Hematopoietic multipotent progenitor cell treated with erythropoietin and hydrocortisone succinate and interleukin-3 and kit ligand, for 15 days (in vitro differentiated cells): ENCODE results near the gene CLIP4.

Source experiments
- DNase-seq: peaks from one replicate; pipeline ENCODE4 v3.0.0-alpha.2; 2015; ENCODE audit warnings: low spot score

CLIP4 gene

GRCh38 chr2:29220506-29221270, 105.5 kb downstream of the CLIP4 start:
- no peak for DNase-seq

- DNase-seq = no peak
Measured at GRCh38 chr2:29222381-29223179, 107.4 kb downstream of the CLIP4 start.

GRCh38 chr2:29223257-29223656, 108.0 kb downstream of the CLIP4 start:
- DNase-seq = no peak

GRCh38 chr2:29223851-29224692, 108.9 kb downstream of the CLIP4 start:
- no peak for DNase-seq

GRCh38 chr2:29224693-29225551, 109.7 kb downstream of the CLIP4 start:
- no peak for DNase-seq

GRCh38 chr2:29225814-29226213, 110.6 kb downstream of the CLIP4 start:
- DNase-seq = no peak

- DNase-seq = no peak
Measured at GRCh38 chr2:29226375-29226774, 111.2 kb downstream of the CLIP4 start.

- no peak for DNase-seq
Measured at GRCh38 chr2:29226808-29227207, 111.6 kb downstream of the CLIP4 start.

- no peak for DNase-seq
Measured at GRCh38 chr2:29227935-29228675, 112.9 kb downstream of the CLIP4 start.

GRCh38 chr2:29228947-29229346, 113.7 kb downstream of the CLIP4 start:
- no peak for DNase-seq

GRCh38 chr2:29229640-29230039, 114.4 kb downstream of the CLIP4 start:
- no peak for DNase-seq

GRCh38 chr2:29232041-29232440, 116.8 kb downstream of the CLIP4 start:
- DNase-seq = no peak

- no peak for DNase-seq
Measured at GRCh38 chr2:29233428-29233827, 118.2 kb downstream of the CLIP4 start.

- DNase-seq = no peak
Measured at GRCh38 chr2:29235411-29235810, 120.2 kb downstream of the CLIP4 start.

GRCh38 chr2:29236074-29236473, 120.9 kb downstream of the CLIP4 start:
- no peak for DNase-seq

- no peak for DNase-seq
Measured at GRCh38 chr2:29238497-29238896, 123.3 kb downstream of the CLIP4 start.
